Activated CD8-positive, alpha-beta memory T cell treated with anti-CD3 and anti-CD28 coated beads, Interleukin-2, amount 50 U/mL, for 1 hour (primary cell): Measurements from ENCODE around the gene KRT76.
"Not testable (repeated sequence)": the region's sequence is repeated elsewhere in the genome, so short reads cannot be mapped to it uniquely, and the experiment has no call there.

Experiments
- DNase-seq: peaks from one replicate; pipeline ENCODE4 v3.0.0-alpha.2; 2020; ENCODE audit errors: extremely low read depth

Gene KRT76

DNA sequence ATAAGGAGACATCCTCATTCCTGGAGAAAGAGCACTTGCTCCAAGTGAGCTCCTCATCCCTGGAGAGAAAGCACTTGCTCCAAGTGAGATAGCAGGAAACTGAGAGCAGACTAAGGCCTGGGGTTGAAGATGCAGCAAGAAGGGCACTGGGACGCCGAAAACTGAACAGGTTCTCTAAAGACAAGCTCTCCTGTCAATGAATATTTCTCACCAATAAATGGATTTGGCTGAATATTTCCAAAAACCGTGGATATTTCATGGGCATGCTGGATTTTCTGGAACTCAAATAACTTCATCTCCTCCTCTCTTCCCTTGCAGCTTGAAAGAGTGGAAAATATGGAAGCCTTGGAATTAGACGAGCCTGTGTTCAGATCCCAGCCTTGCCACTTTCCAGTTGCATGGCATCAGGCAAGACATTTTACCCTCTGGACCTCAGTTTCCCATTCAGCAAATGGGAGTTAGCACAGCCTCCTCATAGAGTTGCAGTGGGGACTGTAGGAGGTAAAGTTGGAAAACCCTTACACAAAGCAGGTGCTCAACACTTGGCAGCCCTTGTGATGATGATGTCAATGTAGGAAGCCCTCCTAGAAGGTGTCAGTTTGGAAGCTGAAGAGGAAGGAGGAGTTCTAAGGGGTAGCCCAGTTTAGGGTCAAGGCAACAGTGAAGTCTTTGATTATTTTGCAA, 4.4 kb upstream of the KRT76 start:
- DNase-seq, result no peak

DNA sequence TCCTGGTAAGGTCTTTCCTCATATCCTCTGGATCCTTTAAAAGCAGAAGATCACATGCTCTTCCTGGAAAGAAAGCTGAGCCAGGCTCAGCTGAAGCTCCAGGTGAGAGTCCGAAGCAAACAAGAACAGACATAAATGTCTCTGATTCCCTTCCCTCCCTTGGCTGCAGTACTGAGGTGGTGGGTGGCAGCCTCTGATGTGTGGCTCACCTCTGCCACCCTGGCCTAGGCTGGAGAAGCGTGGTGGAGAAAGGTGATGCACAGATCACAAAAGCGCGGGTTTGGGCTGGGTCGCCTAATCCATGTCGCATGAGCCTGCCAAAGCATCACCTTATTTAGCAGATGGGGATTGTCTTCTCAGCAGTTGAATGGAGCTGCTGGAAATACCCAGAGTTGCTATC, 2.8 kb upstream of the KRT76 start:
- DNase-seq, result no peak

DNA sequence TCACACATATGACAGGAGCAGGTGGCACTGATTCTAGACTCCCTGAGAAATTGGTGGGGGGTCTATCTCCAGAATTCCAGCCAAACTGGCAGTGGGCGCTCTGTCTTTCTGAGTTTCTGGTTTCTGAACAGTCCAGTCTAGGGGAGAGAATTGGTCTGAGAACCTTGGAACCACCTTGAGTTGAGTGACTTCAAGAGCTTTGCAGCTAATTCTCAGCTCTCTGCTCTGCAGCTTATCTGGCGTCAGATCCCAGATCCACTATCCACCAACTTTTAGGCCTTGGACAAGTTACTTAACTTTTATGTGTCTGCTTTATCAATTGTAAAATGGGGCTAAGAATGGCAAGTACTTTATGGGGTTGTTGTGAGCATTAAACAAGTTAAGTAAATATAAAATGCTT, 1.7 kb upstream of the KRT76 start:
- DNase-seq, result no peak

DNA sequence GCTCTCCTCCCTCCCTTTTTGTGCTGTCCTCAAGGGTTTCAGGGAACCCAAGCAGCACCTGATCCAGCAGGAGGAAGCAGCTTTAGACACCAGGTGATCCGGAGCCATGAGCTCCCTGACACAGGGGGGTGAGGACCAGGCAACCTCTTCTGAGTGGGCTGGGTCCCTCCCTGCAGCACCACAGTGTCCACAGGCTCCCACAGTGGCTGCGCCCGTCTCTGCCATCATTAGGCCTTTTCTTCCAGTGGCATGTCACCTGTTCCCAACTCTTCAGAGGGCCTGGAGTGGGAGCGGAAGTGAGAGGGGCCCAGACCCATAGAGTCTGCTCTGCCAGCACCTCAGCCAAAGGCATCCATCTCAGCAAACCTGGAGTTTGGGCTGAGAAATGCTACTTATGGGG, 421 bp upstream of the KRT76 start:
- no peak for DNase-seq

DNA sequence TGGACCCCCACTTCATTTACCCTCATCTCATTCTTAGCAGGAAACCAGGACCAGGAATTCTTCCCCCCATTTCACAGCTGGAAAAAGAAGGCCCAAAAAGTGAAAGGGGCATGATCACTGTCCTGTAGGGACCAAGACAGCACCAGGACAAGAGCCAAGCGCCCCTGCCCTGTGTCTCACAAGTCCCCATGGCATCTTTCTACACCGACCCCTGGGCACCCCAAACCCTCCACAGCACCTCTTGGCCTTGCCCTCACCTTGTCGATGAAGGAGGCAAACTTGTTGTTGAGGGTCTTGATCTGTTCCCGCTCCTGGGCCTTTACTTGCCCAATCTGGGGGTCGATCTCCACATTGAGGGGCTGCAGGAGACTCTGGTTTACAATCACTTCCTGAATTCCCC, 710 bp downstream of the KRT76 start:
- no peak for DNase-seq

DNA sequence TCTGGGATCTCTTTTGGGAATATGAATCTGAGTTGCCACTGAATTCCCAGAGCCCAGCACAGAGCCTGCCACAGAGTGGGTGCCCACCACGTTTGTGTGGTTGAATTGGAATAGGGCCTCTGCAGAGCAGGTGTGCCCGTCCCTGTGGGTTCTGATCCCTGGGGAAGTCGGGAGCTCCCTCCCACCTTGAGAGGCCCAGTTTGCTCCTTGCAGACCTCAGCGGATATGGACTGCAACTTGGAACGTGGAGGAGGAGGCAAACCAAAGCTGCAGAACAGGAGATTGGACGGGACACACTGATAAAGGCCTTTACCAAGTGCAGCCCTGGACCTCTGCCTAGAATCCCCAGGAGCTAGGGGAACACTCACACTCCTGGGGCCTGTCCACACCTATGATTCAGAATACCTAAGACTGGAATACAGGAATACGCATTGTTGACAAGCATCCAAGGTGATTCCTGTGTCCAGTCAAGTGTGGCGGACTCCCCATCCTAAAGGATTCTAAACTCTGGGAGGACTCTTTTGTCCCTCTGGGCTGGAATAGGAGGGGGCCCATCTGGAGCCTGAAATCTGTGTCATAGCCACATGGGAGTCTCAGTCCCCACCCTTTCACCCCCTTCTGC, 2.4 kb downstream of the KRT76 start:
- DNase-seq, result no peak

DNA sequence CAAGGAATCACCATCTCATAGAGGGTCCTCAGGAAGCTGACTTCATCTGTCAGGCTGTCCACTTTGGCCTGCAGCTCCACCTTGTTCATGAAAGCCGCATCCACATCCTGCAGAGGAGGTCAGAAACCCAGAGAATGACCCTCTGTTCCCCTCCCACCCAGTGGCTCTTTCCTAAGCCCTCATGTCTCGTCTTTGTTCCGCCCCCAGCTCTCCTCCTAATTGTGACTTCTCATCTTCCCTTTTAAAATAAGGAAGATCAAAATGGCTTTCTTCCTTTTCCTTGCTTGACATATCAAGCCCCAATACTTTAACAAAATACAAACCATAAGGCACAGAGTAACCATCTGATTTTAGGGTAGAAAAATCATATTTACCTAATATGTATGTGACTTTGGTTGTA, 4.4 kb downstream of the KRT76 start:
- no peak for DNase-seq

DNA sequence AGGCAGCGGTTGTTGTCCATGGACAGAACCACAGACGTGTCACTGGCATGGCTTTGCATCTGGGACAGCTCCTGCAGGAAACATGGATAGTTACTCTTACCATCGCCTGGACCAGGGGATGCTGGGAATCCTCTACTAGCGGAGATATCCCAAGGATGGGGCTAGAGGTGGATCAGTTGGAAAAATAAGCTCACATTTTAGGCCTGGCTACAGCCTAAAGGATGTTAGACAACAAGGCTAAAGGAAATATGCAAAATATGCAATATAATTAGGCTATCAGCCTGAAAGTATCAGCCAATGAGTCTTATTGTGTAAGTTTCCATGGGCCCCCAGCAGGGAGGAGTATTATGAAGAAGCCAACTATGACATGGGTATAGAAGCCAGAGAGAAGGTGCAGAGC, 5.0 kb downstream of the KRT76 start:
- no peak for DNase-seq

DNA sequence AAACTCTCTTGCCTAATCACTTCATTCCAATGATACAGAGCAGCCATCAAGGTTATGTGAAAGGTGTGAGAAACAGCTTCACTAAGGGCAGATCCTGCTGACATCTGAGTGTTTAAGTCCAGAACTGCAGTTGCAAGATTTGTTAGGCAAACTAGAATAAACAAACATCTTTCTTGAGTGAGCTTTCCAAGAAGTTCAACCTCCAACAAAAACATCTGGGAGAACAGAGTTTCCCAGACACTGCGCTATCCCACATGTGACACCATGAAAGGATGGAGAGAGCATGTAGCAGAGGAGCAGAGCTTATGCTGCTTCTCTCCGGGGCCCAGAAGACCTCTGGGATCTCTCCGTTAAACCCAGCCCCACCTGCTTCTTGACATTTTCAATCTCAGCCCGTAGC, 5.6 kb downstream of the KRT76 start:
- no peak for DNase-seq

DNA sequence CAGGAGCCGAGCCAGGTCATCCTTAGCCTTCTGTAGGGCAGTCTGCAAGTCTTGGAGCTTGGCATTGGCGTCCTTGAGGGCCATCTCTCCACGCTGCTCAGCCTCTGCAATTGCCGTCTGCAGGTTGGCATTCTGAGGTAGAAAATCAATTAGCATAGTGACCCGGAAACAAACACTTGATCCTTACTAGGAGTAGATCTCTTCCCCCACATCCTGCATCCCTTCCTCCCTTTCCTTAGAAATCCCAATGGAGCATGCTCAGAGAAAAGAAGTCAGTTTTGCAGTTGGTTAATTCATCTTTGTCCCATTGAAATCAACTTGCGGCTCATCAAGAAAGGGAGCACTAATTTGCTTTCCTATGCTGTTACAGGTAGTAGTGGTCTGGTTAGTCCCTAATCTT, 6.1 kb downstream of the KRT76 start:
- no peak for DNase-seq

DNA sequence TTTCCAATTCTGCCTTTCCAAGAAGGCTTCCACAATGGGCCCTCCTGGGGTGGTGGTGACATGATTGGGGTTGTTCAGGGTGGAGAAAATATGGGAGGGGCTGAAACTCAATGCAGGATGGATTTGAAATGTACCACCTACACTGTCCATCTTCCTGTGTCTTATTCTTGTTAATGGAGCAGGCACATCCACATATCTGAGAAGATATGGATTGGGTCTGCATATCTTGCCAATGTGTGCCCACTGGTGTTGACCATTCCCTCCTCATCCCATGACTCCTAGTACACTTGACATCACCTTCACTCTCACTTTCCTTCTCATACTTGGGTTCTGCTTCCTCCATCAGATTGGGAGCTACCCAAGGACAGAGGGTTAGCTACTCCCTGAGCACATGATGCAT, 7.2 kb downstream of the KRT76 start:
- no peak for DNase-seq

DNA sequence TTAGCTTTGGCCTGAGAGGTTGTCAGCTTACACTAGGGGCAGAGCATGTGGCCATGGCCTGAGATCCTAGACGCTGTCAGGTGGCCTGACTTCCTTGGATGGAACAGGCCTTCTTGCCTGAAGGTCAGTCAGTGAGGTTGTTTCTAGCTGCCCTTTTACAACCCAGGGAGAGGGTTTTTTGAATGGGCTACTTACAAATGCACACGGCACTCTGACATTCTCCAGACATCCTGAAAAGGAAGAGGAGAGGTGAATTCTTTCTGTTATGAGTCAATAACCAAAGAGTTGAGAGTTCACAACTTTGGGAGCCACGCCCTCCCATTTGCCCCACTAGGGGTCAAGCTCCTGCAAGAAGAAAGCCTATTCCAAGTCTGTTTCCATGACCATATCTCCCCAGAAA, 7.8 kb downstream of the KRT76 start:
- no peak for DNase-seq

DNA sequence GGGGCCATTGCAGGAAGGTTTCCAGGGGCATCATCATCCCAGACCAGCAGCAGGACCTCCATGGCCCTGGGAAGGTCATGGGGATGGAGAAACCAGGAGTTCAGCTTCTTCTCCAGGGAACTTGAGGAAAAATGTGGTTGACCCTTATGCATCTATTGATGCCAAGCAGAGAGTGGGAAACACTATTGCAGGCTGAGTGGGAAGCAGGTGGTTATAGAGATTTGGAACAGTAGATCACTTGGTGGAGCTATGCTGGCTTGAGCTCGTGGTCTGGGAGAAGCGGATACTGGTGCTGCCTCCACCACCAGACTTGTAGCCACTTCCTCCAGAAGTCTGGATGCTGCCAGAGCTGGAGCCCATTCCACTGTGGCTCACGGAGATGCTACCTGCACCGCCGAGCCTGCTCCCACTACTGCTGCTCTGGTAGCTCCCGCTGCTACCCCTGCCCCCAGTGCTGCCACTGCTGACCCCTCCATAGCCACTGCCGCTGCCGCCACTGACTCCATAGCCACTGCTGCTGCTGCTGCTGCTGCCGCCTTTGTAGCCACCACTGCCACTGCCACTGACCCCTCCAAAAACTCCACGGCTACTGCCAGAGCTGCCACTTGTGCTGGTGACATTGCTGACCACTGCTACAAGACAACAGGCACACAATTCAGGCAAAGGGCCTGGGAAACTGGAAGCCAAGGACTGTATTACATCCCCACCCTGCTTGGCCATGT, 8.5 kb downstream of the KRT76 start:
- DNase-seq, result no peak

DNA sequence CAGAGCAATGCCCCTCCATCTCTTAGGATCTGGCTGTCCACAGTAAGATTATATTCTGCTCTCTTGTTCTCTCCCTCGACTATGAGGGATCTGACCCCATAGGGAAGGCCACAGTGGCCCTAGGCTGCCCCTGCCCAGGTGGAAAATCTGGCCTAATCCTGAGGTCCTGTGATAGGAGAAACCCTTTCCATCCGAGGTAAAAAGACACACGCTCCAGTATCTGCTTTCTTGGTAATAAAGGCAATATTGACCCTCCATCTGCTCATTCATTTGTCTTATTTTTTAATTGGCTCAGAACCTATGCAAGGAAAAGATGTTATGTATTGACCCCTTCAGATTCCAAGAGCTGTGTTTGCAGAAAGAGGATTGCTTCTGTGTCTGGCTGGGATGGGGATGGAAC, 9.7 kb downstream of the KRT76 start:
- DNase-seq, result no peak

DNA sequence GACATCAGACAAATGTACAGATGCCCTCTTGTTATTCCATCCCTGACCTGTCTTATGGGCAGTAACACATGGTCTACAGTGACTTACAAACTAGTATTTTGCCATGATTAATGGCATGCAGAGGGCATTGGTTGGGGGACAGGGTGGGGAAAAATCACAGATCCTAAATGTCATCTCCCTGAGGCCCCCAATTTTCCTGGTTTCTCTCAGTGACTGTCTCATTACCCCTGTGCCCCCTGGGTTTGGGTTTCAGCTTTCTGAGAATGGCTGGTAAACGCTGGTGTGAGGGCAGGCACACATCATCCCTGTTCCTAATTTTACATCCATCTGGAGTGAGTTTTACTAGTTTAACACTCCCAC, 10.1 kb downstream of the KRT76 start:
- no peak for DNase-seq

DNA sequence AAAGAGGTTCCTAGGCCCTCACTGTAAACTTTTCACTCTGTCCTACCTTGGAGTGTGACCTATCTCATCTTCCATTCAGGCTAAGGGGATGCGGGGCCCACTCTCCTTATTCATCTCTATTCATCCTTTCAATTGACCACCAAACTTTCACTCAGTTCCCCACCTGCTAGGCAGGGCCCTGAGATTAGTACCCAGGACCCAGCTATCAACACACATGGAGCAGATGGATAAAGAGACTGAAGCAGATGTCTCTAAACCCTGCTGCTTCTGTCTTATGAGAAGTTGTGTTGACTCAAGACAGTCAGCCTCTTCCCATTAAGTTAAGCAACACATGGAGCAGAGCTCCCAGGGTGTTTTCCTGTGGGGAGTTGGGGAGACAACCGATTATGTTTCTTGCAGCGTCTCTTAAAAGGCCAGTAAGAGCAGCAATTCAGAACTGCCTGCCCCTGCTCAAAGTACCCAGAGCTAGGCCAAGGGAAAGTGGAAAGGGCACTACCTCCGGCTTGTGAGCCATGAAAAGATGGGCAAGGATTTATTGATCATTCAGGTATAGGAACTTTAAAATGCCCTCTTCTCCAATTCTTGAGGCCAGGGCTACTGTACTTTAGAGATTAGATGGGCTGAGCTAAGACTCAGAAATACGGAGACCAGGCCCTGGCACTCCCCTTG, 10.7 kb downstream of the KRT76 start:
- DNase-seq, result no peak

DNA sequence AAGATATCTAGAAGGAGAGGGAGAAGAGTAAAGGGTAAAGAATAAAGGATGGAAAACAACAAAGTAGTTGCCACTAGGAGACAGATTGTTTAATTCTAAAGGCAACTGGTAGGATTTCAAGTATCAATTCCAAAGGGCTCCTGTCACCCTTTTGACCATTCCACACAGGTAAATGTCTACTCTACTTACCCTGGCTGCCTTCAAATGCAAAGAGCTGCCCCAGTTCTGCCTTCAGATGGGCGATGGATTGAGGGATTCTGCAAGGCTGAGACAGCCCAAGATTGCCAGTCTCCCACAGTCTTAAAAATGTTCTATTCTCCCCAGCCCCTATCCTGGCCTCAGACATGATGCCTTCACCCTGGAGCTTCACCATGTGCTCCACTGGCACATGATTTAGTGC, 11.4 kb downstream of the KRT76 start:
- no peak for DNase-seq

DNA sequence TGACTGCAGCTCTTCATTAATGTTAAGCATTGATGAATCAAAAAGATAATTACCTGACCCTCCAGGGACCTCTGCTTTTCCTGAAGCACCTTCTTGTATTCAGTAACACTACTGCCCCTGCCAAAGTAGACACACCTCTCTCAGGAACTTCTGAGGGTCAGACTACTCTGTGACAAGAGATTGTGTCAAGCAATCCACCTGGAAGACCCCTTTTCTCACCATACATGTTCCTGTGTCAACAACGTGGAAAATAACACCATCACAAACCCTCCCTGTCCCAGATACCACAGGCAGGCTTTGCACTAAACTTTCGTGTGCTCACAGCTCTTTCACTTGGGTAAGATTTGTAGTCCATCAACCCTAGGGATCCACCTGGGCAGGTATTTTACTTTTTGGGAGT, 13.2 kb downstream of the KRT76 start:
- DNase-seq, result no peak

DNA sequence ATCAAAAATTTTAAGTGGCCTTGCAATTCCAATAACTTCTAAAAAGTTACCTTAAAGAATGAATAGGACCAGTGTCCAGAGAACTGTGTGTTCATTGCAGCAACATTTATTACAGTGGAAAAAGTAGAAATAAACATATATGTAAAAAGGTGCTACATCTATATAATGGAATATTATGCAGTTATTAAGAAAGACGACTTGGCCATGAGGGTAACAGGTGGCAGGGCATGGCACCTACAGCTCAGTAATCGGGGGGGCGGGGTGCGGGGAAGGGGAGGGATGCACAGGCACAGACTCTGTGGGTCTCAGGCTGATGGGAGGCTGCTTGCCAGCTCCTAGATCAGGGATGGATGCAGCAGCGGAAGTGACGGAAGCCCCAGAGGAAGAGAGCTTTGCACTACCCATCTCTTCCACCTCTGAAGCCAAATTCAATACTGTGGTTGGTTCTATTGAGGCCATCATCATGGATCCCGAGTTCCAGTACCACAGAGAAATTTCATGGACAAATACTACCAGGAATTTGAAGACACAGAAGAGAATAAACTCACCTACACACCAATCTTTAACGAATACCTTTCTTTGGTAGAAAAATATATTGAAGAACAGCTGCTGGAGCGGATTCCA, 14.0 kb downstream of the KRT76 start:
- no peak for DNase-seq

DNA sequence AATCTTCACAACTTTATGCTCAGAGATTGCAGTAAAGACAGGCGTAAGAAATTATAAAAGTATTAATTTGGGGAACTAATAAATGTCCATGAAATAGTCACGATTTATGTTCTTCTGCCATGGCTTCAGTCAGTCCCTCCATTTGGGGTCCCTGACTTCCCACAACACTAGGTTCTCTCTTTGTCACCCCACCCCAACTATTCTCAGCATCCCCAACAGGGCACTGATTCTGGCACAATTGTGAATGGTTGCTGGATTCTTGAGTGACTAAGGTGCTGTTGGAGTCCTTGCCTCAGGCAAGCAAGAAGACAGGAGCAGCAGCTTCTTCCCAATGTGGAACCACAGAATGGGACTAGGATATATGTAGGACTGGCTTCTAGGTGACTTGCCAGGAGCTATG, 15.3 kb downstream of the KRT76 start:
- DNase-seq, result no peak

DNA sequence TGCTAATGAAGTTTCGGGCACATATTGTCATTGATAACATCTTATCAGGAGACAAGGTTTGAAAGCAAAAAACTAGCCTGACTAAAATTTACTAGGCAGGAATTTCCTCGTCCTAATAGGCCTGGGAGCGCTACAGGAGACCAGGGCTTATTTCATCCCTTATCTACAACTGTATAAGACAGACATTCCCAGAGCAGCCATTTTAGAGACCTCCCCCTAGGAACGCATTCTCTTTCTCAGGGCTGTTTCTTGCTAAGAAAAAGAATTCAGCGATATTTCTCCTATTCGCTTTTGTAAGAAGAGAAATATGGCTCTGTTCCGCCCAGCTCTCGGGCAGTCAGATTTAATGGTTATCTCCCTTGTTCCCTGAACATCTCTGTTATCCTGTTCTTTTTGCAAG, 15.9 kb downstream of the KRT76 start:
- DNase-seq, result not testable (repeated sequence)

DNA sequence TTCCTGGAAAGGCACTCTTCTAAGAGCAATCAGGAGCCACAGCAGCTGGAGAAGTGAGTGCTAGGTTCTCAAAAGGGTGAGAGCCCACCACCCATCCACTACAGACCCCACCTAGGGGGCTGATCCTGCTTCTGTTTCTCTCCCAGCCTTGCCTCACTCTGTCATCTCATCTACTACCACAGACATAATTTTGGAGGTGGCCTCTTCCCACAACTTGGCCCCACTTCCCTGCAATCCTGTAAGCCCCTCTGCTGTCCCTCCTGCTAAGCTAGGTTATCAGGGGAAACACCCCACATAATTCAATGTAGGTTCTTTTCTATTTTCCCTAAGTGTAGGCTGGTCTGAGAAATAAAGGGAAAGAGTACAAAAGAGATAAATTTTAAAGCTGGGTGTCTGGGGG, 16.5 kb downstream of the KRT76 start:
- no peak for DNase-seq

DNA sequence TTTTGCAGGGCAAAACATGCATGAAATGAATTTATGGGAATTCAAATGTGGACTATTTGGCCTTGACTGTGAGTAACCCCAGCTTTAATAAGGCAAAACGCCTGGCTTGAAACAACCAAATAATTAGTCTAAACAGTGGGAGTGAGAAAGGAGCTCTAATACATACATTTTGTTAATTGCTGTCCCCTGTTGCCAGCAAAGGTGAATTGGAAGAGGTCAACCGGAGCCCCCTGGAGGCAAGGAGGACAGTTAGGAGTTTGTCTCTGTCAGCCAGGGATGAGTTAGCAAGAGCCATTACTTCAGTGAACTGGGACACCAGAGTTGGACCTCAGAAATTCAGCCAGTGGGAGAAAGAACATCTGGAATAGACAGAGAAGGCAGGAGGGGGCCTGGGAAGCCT, 17.4 kb downstream of the KRT76 start:
- DNase-seq, result no peak
